ENCODE results near the gene VEGFA.

Gene VEGFA

GRCh38 chr6:43826730-43827129 is 56.7 kb downstream of the VEGFA start:
- no peak for DNase-seq

- no peak for DNase-seq
Measured at GRCh38 chr6:43827898-43828297, 57.9 kb downstream of the VEGFA start.

- DNase-seq = no peak
Measured at GRCh38 chr6:43828711-43829110, 58.7 kb downstream of the VEGFA start.

- no peak for DNase-seq
Measured at GRCh38 chr6:43829470-43829869, 59.5 kb downstream of the VEGFA start.

- DNase-seq = no peak
Measured at GRCh38 chr6:43830775-43831174, 60.8 kb downstream of the VEGFA start.

- no peak for DNase-seq
Measured at GRCh38 chr6:43831191-43831590, 61.2 kb downstream of the VEGFA start.

- no peak for DNase-seq
Measured at GRCh38 chr6:43833223-43833995, 63.4 kb downstream of the VEGFA start.

GRCh38 chr6:43833996-43834390 is 64.0 kb downstream of the VEGFA start:
- no peak for DNase-seq

- no peak for DNase-seq
Measured at GRCh38 chr6:43834528-43835155, 64.6 kb downstream of the VEGFA start.

GRCh38 chr6:43835872-43836419 is 65.9 kb downstream of the VEGFA start:
- DNase-seq = no peak

Data from NCI-H1048 (cell line).